SK-N-DZ (cell line): ENCODE measurements around the gene GLT8D2.
"Not testable (repeated sequence)": the region's sequence is repeated elsewhere in the genome, so short reads cannot be mapped to it uniquely, and the experiment has no call there.

ENCODE experiments used
- DNase-seq: peaks from one replicate; pipeline ENCODE4 v3.0.0-alpha.2; 2015; ENCODE audit warnings: low spot score

Gene GLT8D2

GRCh38 chr12:104050436-104050835 is 449 bp upstream of the GLT8D2 start:
- DNase-seq: no peak

- DNase-seq: no peak
Measured at GRCh38 chr12:104049278-104049902, 597 bp downstream of the GLT8D2 start.

- DNase-seq: no peak
Measured at GRCh38 chr12:104048811-104049210, 1.2 kb downstream of the GLT8D2 start.

GRCh38 chr12:104048162-104048561 is 1.8 kb downstream of the GLT8D2 start:
- DNase-seq: no peak

GRCh38 chr12:104046306-104046705 is 3.7 kb downstream of the GLT8D2 start:
- no peak for DNase-seq

GRCh38 chr12:104044158-104044557 is 5.8 kb downstream of the GLT8D2 start:
- DNase-seq: no peak

GRCh38 chr12:104042580-104042979 is 7.4 kb downstream of the GLT8D2 start:
- no peak for DNase-seq

- DNase-seq: not testable (repeated sequence)
Measured at GRCh38 chr12:104039769-104040168, 10.2 kb downstream of the GLT8D2 start.

- DNase-seq: not testable (repeated sequence)
Measured at GRCh38 chr12:104036143-104036542, 13.8 kb downstream of the GLT8D2 start.

- DNase-seq: not testable (repeated sequence)
Measured at GRCh38 chr12:104030596-104030995, 19.4 kb downstream of the GLT8D2 start.

GRCh38 chr12:104026841-104027599 is 23.0 kb downstream of the GLT8D2 start:
- no peak for DNase-seq

GRCh38 chr12:104025771-104026170 is 24.2 kb downstream of the GLT8D2 start:
- DNase-seq: no peak

- DNase-seq: no peak
Measured at GRCh38 chr12:104024348-104024747, 25.6 kb downstream of the GLT8D2 start.

GRCh38 chr12:104023710-104024109 is 26.3 kb downstream of the GLT8D2 start:
- no peak for DNase-seq

- DNase-seq: no peak
Measured at GRCh38 chr12:104022786-104023185, 27.2 kb downstream of the GLT8D2 start.

GRCh38 chr12:104021862-104022261 is 28.1 kb downstream of the GLT8D2 start:
- not testable (repeated sequence) for DNase-seq

- no peak for DNase-seq
Measured at GRCh38 chr12:104012331-104012730, 37.7 kb downstream of the GLT8D2 start.

GRCh38 chr12:104011253-104011652 is 38.7 kb downstream of the GLT8D2 start:
- no peak for DNase-seq

GRCh38 chr12:104010606-104011169 is 39.3 kb downstream of the GLT8D2 start:
- no peak for DNase-seq

- DNase-seq: no peak
Measured at GRCh38 chr12:104010121-104010520, 39.9 kb downstream of the GLT8D2 start.

GRCh38 chr12:104006929-104007328 is 43.1 kb downstream of the GLT8D2 start:
- no peak for DNase-seq

GRCh38 chr12:104003596-104003995 is 46.4 kb downstream of the GLT8D2 start:
- DNase-seq: no peak

- DNase-seq: no peak
Measured at GRCh38 chr12:104002686-104003085, 47.3 kb downstream of the GLT8D2 start.
